ENCODE measurements around the gene CCNB1IP1.

GRCh38 chr14:20305265-20306078 lies 27.6 kb downstream of the CCNB1IP1 start, which contains the start of gene TTC5:
- TF ChIP-seq, protein P1, sequence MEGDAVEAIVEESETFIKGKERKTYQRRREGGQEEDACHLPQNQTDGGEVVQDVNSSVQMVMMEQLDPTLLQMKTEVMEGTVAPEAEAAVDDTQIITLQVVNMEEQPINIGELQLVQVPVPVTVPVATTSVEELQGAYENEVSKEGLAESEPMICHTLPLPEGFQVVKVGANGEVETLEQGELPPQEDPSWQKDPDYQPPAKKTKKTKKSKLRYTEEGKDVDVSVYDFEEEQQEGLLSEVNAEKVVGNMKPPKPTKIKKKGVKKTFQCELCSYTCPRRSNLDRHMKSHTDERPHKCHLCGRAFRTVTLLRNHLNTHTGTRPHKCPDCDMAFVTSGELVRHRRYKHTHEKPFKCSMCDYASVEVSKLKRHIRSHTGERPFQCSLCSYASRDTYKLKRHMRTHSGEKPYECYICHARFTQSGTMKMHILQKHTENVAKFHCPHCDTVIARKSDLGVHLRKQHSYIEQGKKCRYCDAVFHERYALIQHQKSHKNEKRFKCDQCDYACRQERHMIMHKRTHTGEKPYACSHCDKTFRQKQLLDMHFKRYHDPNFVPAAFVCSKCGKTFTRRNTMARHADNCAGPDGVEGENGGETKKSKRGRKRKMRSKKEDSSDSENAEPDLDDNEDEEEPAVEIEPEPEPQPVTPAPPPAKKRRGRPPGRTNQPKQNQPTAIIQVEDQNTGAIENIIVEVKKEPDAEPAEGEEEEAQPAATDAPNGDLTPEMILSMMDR (IDR thresholded peaks at IDR 0.05) = peak; percentile 76 to 88 (median 77)
- TF ChIP-seq POLR2A (IDR thresholded peaks at IDR 0.05) = no peak

Measured in testis (tissue), 2 donors.